ENCODE results near the gene CNTN1. TPM values are rescaled to one million over a fixed set of nuclear protein-coding genes. Genes with fewer than 3 reads are reported as not detected.

Gene CNTN1
- total and polyA plus RNA-seq, 9 donors: 21.8 to 123 (median 44.1) TPM

DNA sequence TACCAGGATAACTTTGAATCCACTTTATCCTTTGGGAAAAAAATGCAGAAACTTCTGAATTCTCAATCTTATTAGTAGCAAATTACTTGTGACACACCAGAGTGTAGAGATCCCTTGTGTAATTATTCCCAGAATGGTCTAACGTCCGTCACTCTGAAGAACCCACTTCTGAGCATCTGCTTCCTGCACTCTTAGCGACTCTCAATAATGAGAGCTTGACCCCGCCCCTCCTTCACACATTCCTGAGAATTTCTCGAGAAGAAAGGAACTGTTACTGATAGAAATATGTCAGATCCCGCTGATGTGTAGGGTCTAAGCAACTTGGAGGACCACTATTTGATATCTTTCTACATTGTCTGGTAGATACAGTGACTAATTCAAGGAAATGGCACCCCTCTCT, 277.6 kb downstream of the CNTN1 start:
- Histone ChIP-seq H3K36me3 (no peaks in the 10 kb centered on the region), H3K4me1 (ENCODE audit: insufficient read depth) (no peaks in the 10 kb centered on the region), H3K27me3 (peaks cover 2% of the 10 kb centered on the region), H3K9me3 (no peaks in the 10 kb centered on the region), H3K4me3 (no peak overlapping the region), H3K27ac (no peak overlapping the region)
- intact Hi-C loops (cut with DNase I): no loop called here
- 89 to 92% (median 91%) methylated on average over 6 of the region's 6 CpGs for WGBS, 3 donors
- TF ChIP-seq EP300 (IDR thresholded peaks at IDR 0.05) (no peak), POLR2A (IDR thresholded peaks at IDR 0.05) (no peak)
- TF ChIP-seq, protein P1, sequence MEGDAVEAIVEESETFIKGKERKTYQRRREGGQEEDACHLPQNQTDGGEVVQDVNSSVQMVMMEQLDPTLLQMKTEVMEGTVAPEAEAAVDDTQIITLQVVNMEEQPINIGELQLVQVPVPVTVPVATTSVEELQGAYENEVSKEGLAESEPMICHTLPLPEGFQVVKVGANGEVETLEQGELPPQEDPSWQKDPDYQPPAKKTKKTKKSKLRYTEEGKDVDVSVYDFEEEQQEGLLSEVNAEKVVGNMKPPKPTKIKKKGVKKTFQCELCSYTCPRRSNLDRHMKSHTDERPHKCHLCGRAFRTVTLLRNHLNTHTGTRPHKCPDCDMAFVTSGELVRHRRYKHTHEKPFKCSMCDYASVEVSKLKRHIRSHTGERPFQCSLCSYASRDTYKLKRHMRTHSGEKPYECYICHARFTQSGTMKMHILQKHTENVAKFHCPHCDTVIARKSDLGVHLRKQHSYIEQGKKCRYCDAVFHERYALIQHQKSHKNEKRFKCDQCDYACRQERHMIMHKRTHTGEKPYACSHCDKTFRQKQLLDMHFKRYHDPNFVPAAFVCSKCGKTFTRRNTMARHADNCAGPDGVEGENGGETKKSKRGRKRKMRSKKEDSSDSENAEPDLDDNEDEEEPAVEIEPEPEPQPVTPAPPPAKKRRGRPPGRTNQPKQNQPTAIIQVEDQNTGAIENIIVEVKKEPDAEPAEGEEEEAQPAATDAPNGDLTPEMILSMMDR (IDR thresholded peaks at IDR 0.05): no peak
- DNase-seq: no peak

DNA sequence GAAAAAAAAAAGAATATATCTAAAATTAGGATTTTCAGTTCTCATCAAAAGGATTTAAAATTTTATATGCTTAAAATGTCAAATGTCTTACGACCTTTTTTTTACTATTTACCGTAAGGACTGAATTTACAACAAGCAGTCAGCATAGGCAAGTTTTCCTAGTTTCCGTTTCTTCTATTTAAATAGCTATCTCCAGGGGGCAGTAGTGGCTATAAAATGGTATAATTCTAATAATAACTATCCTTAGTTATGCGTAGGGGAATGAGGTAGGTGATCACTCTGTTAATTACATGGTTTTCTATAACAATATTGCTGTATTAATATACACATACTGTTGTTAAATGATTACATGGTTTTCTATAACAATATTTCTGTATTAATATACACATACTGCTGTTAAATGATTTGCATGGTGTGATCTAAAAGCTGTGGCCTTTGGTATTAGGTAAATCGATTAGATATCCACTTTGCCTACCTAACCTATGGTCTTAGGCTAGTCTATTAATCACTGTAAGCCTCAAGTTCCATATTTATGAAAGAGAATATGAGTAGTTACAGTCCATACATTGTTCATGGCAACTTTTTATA, 278.2 kb downstream of the CNTN1 start:
- Histone ChIP-seq H3K36me3 (no peaks in the 10 kb centered on the region), H3K27me3 (peaks cover 2% of the 10 kb centered on the region), H3K4me1 (ENCODE audit: insufficient read depth) (no peaks in the 10 kb centered on the region), H3K27ac (no peak overlapping the region), H3K4me3 (no peak overlapping the region), H3K9me3 (no peaks in the 10 kb centered on the region)
- no peak for TF ChIP-seq EP300 (IDR thresholded peaks at IDR 0.05)
- TF ChIP-seq, protein P1 (IDR thresholded peaks at IDR 0.05): no peak
- TF ChIP-seq POLR2A (IDR thresholded peaks at IDR 0.05): no peak
- intact Hi-C loops (cut with DNase I): no loop called here
- 90 to 93% (median 90%) methylated on average over 5 of the region's 5 CpGs for WGBS, 3 donors
- no peak for DNase-seq

DNA sequence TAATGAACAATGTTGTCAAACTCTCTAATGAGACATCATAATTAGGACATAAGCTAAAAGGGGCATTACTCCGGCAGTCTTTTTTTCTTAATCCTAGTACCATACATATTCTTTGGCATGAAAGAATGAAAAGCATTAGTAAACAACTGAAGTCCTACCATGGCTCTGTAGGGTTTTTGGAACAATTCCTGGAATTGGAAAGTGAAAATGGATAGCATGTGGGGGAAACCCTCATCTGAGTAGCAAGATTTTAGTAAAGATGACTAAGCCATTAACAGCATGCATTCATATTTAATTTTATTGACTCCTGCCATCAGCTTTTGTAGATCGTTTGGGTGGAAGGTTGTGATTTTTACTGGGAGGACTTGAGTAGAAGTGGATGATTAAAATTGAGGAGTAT, 279.7 kb downstream of the CNTN1 start:
- H3K27ac ChIP-seq: no peak overlapping the region
- H3K4me3 ChIP-seq: no peak overlapping the region
- H3K36me3 ChIP-seq: no peaks in the 10 kb centered on the region
- intact Hi-C loops (cut with DNase I): no loop called here
- no peaks in the 10 kb centered on the region for H3K4me1 ChIP-seq (ENCODE audit: insufficient read depth)
- 34 to 65% (median 60%) methylated on average over 2 of the region's 2 CpGs for WGBS, 3 donors
- no peaks in the 10 kb centered on the region for H3K9me3 ChIP-seq
- no peak for TF ChIP-seq EP300 (IDR thresholded peaks at IDR 0.05)
- TF ChIP-seq POLR2A (IDR thresholded peaks at IDR 0.05): no peak
- TF ChIP-seq, protein P1 (IDR thresholded peaks at IDR 0.05): no peak
- no peak for DNase-seq
- H3K27me3 ChIP-seq: peaks cover 2% of the 10 kb centered on the region

DNA sequence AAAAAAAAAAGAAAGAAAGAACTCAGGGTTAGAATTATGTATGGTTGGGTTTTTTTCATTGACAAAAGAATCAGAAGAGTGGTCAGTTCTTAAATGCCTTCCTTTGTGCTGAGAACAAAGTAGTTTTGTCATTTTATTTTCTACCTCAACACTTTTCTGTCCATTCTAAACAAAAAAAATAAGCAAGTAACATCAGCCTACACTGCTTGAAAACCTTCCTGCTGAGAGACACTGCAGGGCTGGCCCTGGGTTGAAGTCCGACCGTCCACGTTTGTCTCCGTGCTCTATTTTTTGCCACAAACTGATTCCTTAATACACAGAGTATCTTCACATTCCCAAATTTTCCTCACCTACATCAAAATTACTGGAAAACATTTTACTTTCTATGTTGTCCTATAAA, 284.3 kb downstream of the CNTN1 start:
- Histone ChIP-seq H3K4me3 (no peak overlapping the region), H3K27me3 (peaks cover 2% of the 10 kb centered on the region), H3K9me3 (no peaks in the 10 kb centered on the region), H3K4me1 (ENCODE audit: insufficient read depth) (no peaks in the 10 kb centered on the region), H3K36me3 (no peaks in the 10 kb centered on the region), H3K27ac (no peak overlapping the region)
- 95 to 97% (median 96%) methylated on average over 4 of the region's 4 CpGs for WGBS, 3 donors
- TF ChIP-seq EP300 (IDR thresholded peaks at IDR 0.05) (no peak), POLR2A (IDR thresholded peaks at IDR 0.05) (no peak)
- TF ChIP-seq, protein P1 (IDR thresholded peaks at IDR 0.05): no peak
- DNase-seq: no peak
- intact Hi-C loops (cut with DNase I): no loop called here

All from ovary (tissue), 9 donors.